OCI-LY1 (cell line): Measurements from ENCODE around the gene PIP5K1C.

Source experiments
- CTCF ChIP-seq: fragments of 200-600 bp; sonication (generic), shearing (Covaris generic); IDR thresholded peaks from 2 replicates; pipeline ENCODE4 v1.5.1; 2017; ENCODE audit warnings: mild to moderate bottlenecking, antibody characterized with exemption, low read length, moderate library complexity, mixed read lengths
- EZH2 ChIP-seq: fragments of 200-600 bp; sonication (generic), shearing (Covaris generic); IDR thresholded peaks from 2 replicates; pipeline ENCODE4 v1.8.0; 2017; ENCODE audit warnings: borderline replicate concordance, mixed run types, mild to moderate bottlenecking, antibody characterized with exemption, low read length, moderate library complexity, mixed read lengths

- TF ChIP-seq CTCF (no peak), EZH2 (no peak)
These were observed 20.2 kb upstream of the PIP5K1C start for GRCh38 chr19:3720349-3720917.
